ENCODE results near the gene THADA.

Gene THADA

DNA sequence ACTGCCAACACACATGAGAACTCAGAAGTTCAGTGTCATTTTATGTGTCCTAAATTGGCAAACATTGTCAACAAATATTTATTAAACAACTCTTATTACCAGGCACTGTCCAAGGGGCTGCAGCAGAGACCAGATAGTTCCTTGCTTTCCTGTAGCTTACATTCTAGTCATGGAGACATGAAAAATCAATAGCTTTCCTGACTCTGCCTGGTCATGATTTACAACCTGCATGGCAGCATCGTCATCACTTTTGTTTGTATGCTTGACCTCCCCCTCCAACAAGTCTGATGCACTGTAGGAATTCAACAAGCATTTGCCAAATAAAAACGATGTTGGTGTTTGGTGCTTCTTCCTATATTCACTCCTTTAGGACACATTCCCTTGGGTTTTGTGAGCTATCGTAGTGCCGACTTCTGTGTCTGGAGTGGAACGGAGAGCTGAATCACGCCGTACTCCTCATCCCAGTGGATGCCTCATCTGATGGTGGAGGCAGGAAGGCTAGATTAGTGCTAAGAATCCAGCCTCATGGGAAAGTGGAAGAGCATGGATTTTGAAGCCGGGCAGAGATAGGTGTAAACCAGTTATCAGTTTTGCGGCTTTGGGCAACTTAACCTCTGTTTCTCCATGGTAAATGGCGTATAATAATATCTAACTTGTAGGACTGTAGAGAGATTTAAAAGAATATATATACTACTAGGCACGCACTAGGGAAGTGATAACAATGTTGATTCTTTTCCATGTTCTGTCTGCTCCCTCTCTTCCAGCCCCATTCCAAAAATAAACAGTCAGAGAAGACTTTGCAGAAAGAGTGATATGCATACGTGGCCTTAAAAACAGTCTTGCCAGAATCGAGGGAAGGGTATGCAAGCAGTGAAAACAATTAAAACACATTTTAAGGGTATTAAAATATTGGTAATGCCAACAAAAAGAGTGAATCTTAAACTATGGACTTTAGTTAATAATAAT is 249.0 kb downstream of the THADA start:
- DNase-seq = no peak

GRCh38 chr2:43345872-43346271 is 250.0 kb downstream of the THADA start:
- DNase-seq = no peak

- no peak for DNase-seq
These were observed 250.4 kb downstream of the THADA start for GRCh38 chr2:43345391-43345813.

DNA sequence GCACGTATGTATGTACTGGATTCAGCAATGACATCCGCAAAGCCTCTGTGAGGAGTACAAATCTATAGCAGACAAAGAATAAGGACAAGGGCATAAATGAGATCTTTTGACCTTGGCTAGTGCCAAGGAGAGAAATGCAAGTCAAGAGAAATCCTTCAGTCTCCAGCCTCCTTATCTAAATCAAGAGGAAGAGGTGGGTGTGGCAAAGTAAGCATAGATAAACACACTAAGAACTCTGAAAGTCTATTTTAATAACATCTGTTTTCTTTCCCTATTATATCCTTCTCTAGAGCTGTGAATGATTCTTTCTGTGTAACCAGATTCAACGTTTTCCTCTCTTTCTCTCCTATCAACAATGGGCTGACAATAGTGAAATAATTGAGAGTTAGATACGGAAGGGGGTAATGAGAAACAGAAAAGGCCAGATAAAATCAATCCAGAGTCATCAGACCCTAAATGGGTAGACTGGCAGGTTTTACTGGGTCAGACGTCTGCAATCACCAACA is 250.9 kb downstream of the THADA start:
- DNase-seq = no peak

DNA sequence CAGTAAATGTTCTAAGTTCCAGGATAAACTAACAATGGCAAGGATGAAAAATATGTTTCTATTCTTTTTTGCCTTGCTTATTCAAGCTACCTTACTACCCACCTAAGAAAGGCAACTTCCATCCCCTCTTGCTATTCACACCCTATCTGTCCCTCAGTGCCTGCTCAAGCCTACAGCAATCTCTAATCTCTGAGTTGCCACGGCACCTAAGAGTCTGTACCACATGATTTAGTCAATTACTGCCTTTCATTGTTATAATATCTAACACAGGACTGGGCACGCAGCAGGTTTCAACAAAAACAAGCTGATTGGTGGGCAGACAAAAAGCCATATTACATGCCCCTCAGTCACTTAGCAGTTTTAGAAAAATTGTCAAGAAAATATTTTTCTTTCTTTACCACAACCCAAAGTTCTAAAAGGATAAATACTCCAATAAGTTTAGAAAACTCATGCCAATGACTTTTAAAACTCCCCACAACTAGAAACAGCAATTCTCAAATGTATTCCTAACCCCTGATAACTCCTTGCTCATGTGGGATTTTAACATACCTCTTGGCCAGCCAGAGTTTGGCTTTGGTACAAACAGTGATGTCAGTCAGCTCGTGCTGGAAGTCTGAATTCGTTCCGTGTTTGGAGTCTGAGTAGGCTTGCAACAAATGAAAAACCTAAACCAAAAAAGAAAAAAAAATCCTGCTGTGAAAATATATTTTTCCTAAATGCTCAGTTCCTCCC is 252.1 kb downstream of the THADA start:
- no peak for DNase-seq

DNA sequence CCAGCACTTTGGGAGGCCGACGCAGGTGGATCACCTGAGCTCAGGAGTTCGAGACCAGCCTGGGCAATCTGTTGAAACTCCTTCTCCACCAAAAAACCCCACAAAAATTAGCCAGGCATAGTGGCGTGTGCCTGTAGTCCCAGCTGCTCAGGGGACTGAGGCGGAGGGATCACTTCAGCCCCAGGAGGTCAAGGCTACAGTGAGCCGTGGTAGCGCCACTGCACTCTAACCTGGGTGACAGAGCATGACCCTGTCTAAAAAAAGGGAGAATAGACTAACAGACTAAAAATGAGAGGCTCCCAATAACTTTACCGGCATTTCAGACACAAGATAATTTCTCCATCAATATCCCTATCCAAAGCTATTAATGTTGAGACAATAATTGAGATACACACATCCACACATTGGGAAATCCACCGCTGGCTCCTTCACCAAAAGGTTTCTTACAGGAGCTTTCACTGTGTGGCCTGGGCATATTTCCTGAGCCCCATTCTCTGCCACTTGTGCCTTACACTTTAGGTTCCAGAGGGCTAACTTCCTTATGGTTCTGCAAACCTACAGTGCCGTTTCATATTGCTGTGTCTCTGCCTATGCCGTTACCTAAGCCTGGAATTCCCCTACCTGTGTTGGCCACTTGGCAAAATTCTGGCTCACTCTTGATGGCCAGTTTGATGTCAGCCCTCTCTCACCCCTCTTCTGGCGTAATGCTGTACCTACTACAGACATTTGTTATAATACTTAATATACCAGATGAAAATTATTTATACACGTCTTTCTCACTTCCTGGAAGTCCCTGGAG is 253.7 kb downstream of the THADA start:
- DNase-seq = no peak

DNA sequence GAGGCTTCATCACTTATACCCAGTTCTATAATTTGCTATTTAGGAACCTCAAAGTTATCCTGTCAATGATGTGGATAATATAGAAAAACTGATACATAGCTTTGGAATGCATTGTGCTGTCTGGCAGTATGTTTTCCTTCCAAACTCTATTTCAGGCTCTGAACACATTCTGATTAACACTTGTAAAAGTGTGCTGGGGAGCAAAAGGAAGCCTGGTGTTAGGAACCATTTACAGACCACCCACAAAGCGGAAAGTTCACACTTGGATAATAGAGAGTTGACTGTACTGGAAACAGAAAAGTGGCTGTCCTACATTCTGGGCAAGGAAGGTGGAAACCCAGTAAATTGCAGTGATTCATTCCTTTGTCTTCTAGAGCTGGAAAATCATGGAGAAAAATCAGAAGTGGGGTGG is 254.9 kb downstream of the THADA start:
- DNase-seq = no peak

- DNase-seq = no peak
These were observed 255.8 kb downstream of the THADA start for GRCh38 chr2:43340066-43340465.

GRCh38 chr2:43333656-43334144 is 262.1 kb downstream of the THADA start:
- no peak for DNase-seq

- no peak for DNase-seq
These were observed 262.7 kb downstream of the THADA start for GRCh38 chr2:43333101-43333655.

- no peak for DNase-seq
These were observed 263.2 kb downstream of the THADA start for GRCh38 chr2:43332653-43333052.

- no peak for DNase-seq
These were observed 264.4 kb downstream of the THADA start for GRCh38 chr2:43331422-43331821.

DNA sequence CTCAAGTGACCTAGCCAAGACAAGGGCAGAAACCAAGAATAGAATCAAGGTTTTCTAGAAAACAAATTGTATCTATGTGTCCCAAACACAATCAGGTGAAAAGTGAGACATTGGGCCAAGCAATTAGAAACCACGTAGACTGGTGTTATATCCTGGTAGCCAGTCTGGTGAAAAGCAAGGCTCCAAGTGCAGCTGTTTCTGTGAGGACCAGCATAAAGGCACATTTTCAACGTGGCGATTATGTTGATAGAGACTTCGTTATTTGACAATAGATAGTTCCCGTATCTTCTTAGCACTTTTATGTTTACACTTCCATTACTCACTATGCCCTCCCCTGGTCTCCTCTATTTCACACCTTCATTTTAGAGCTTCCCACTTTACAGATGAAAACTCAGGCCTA is 266.2 kb downstream of the THADA start:
- no peak for DNase-seq

- no peak for DNase-seq
These were observed 267.0 kb downstream of the THADA start for GRCh38 chr2:43328832-43329231.

- DNase-seq = no peak
These were observed 267.7 kb downstream of the THADA start for GRCh38 chr2:43328133-43328532.

DNA sequence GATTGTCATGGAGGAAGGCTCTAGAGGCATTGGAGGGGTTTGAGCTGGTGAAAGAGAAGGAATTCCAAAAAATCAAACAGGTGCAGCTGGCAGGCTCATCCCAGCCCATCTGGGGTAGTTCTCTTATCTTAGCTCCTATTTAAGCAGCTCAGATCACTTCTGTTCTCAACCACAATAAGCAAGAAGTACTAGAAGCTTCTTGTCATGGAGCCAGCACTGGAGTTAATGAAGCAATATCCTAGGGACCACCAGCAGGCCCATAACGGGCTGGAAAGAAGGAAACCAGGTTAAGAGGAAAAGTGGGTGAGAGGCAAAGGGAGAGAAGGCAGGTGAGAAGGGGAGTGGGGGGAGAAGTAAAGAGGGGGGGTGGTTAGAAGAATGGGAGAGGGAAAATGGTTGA is 268.7 kb downstream of the THADA start:
- no peak for DNase-seq

DNA sequence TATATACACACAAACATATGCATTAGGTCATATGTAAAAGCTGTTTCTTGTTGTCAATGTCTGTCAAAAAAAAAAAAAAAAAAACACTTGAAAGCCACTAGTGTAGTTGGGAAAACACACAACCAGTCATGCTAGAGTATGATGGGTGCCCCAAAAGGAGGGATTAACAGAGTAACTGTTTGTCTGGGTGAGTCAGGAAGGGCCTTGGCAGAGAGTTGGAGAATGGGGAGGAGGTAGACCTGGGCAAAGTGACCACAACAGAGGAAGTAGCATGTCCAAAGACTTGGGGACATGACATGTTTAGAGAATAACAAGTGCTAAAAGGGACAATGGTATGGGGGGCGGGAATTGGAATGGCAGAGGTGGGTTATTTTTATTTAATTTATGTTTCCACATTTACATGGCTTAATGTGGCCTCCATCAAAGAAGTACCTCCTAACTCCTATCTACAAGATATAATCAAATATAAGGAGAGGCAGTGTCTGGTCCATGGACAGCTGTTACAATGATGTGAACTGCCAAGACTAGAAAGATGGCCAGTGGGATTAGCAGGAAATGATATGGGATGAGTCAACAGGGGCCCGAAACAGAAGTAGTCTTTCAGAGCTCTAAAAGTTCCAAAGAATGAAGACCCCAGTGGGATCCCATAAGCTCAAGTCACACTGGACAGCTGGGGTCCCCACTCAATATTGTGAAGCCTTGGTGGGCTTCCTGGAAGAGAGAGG is 269.6 kb downstream of the THADA start:
- DNase-seq = no peak

- no peak for DNase-seq
These were observed 270.6 kb downstream of the THADA start for GRCh38 chr2:43325107-43325811.

DNA sequence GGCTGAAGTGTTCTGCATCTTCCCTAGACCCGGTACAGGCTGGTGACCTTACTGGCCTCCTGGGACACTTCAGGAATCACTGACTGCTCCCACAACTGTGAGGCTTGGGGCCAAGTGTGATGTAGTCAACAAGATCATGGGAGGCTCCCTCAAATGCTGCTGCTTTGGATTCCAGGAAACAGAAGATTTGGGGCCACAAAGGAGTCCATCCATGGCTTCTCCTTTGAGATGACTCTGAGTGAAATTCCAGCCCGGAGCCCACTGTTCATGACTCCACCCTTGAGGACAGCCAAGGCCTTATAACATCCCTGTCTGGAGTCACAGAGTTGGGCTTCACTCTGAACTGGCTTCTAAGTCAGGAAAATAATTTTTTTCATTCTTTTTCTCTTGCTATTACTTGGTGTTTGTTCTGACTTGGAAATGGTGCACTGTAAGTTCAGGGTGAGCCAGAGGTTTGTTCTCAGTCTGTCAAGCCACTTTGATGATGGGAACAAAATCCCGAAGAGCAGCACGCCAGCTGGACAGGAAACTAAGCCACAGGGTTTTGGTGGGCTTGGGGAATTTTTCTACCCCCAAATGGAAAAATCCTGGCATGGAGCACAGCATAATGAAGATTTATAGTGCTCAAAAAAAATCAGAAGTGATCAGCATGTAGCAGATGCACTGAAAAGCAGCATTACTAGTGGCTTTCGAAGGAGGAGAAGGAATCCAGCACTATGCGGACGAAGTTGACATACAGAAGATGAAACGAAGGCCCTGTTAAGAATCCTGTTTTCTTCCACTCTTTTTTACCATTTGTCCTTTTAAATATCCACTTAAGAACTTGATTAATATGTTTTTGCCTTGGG is 271.4 kb downstream of the THADA start:
- no peak for DNase-seq

GRCh38 chr2:43323857-43324256 is 272.0 kb downstream of the THADA start:
- no peak for DNase-seq
